HEK293 (cell line): ENCODE data around the gene BAIAP2.
A peak's percentile ranks its signal among the peaks of the same experiment; 100 is the strongest.

Source experiments
- CTCF ChIA-PET: fragments of 350-600 bp; formaldehyde crosslinking; extraction: SDS; loops from one replicate; lab custom pipeline; 2021; ENCODE audit warnings: antibody characterized with exemption; lab: Yijun Ruan, JAX
- POLR2A ChIA-PET: fragments of 300-600 bp; formaldehyde crosslinking; extraction: SDS; loops from one replicate; lab custom pipeline; 2020; ENCODE audit warnings: antibody characterized with exemption, inconsistent platforms; lab: Yijun Ruan, JAX
- H3K27ac ChIP-seq: fragments of 200-500 bp; sonication (Bioruptor generic); 2 replicates; pipeline ENCODE4 v1.5.1; 2014; ENCODE audit warnings: low read depth, low read length, control low read depth, inconsistent platforms; ENCODE audit errors: extremely low read depth
- H3K36me3 ChIP-seq, 2 experiments: fragments of 200-500 bp in 1 of 2; sonication (Bioruptor generic) in 1 of 2; 1 replicate in 1 of 2; 2 replicates in 1 of 2; pipeline ENCODE4 v1.5.1; 2014 to 2017; ENCODE audit warnings: inconsistent platforms in 2 of 2, low read length in 2 of 2; ENCODE audit not compliant: control insufficient read depth in 2 of 2, insufficient read depth in 1 of 2
- H3K4me1 ChIP-seq: fragments of 200-500 bp; sonication (Bioruptor generic); 2 replicates; pipeline ENCODE4 v1.5.1; 2014; ENCODE audit warnings: mild to moderate bottlenecking, low read length, inconsistent platforms; ENCODE audit not compliant: control insufficient read depth, insufficient read depth
- H3K4me3 ChIP-seq: 2 replicates; pipeline ENCODE4 v1.5.1; 2011; ENCODE audit warnings: low read depth, mild to moderate bottlenecking, control low read depth, low read length, moderate library complexity
- H3K9me3 ChIP-seq: fragments of 200-500 bp; sonication (Bioruptor generic); 2 replicates; pipeline ENCODE4 v1.5.1; 2014; ENCODE audit warnings: low read depth, low read length, inconsistent platforms; ENCODE audit not compliant: control insufficient read depth, insufficient read depth
- BCL11A ChIP-seq: fragments of 450-650 bp; formaldehyde crosslinking; IDR thresholded peaks from 2 replicates; pipeline ENCODE4 v1.5.1; 2016; ENCODE audit warnings: low read depth, missing biosample characterization, missing genetic modification characterization
- GLIS2 ChIP-seq: fragments of 450-650 bp; formaldehyde crosslinking; IDR thresholded peaks from 2 replicates; pipeline ENCODE4 v1.5.1; 2016; ENCODE audit warnings: missing biosample characterization, missing genetic modification characterization
- HOXD13 ChIP-seq: sonication (generic); formaldehyde crosslinking; IDR thresholded peaks from 2 replicates; pipeline ENCODE4 v1.8.0; 2022; ENCODE audit warnings: missing genetic modification reagents, borderline replicate concordance
- KLF7 ChIP-seq: fragments of 450-650 bp; formaldehyde crosslinking; IDR thresholded peaks from 2 replicates; pipeline ENCODE4 v1.5.1; 2016; ENCODE audit warnings: missing biosample characterization, missing genetic modification characterization, borderline replicate concordance
- RBAK ChIP-seq: fragments of 450-650 bp; formaldehyde crosslinking; IDR thresholded peaks from 2 replicates; pipeline ENCODE4 v1.5.1; 2016; ENCODE audit warnings: missing biosample characterization, missing genetic modification characterization
- SP3 ChIP-seq: fragments of 450-650 bp; formaldehyde crosslinking; IDR thresholded peaks from 2 replicates; pipeline ENCODE4 v1.5.1; 2016; ENCODE audit warnings: missing biosample characterization, missing genetic modification characterization
- TCF7L2 ChIP-seq: IDR thresholded peaks from 2 replicates; pipeline ENCODE4 v1.6.1; 2011; ENCODE audit warnings: low read depth, mild to moderate bottlenecking, inconsistent platforms, low read length, moderate library complexity, borderline replicate concordance
- ZBTB21 ChIP-seq: fragments of 450-650 bp; formaldehyde crosslinking; IDR thresholded peaks from 2 replicates; pipeline ENCODE4 v1.5.1; 2017; ENCODE audit warnings: missing biosample characterization, missing genetic modification characterization
- ZFP3 ChIP-seq: fragments of 450-650 bp; formaldehyde crosslinking; IDR thresholded peaks from 2 replicates; pipeline ENCODE4 v1.5.1; 2016; ENCODE audit warnings: low read depth, missing biosample characterization, missing genetic modification characterization
- ZNF138 ChIP-seq: fragments of 450-650 bp; formaldehyde crosslinking; IDR thresholded peaks from 2 replicates; pipeline ENCODE4 v1.5.1; 2016; ENCODE audit warnings: missing biosample characterization, missing genetic modification characterization, borderline replicate concordance
- ZNF175 ChIP-seq: fragments of 450-650 bp; formaldehyde crosslinking; IDR thresholded peaks from 2 replicates; pipeline ENCODE4 v1.5.1; 2016; ENCODE audit warnings: missing biosample characterization, missing genetic modification characterization
- ZNF18 ChIP-seq: fragments of 450-650 bp; formaldehyde crosslinking; IDR thresholded peaks from 2 replicates; pipeline ENCODE4 v1.5.1; 2016; ENCODE audit warnings: missing biosample characterization, missing genetic modification characterization
- ZNF202 ChIP-seq: fragments of 450-650 bp; formaldehyde crosslinking; IDR thresholded peaks from 2 replicates; pipeline ENCODE4 v1.5.1; 2016; ENCODE audit warnings: missing biosample characterization, missing genetic modification characterization, borderline replicate concordance
- ZNF248 ChIP-seq: fragments of 450-650 bp; formaldehyde crosslinking; IDR thresholded peaks from 2 replicates; pipeline ENCODE4 v1.5.1; 2017; ENCODE audit warnings: missing biosample characterization, missing genetic modification characterization
- ZNF530 ChIP-seq: fragments of 450-650 bp; formaldehyde crosslinking; IDR thresholded peaks from 2 replicates; pipeline ENCODE4 v1.5.1; 2016; ENCODE audit warnings: low read depth, missing biosample characterization, missing genetic modification characterization
- ZNF560 ChIP-seq: fragments of 450-650 bp; formaldehyde crosslinking; IDR thresholded peaks from 2 replicates; pipeline ENCODE4 v1.5.1; 2017; ENCODE audit warnings: missing biosample characterization, missing genetic modification characterization, borderline replicate concordance
- ZNF585B ChIP-seq: fragments of 450-650 bp; formaldehyde crosslinking; IDR thresholded peaks from 2 replicates; pipeline ENCODE4 v1.5.1; 2016; ENCODE audit warnings: missing biosample characterization, missing genetic modification characterization
- ZNF621 ChIP-seq: fragments of 450-650 bp; formaldehyde crosslinking; IDR thresholded peaks from 2 replicates; pipeline ENCODE4 v1.5.1; 2017; ENCODE audit warnings: missing biosample characterization, missing genetic modification characterization
- ZNF660 ChIP-seq: fragments of 450-650 bp; IDR thresholded peaks from 2 replicates; pipeline ENCODE4 v1.5.1; 2018; ENCODE audit warnings: missing biosample characterization, mild to moderate bottlenecking, missing genetic modification characterization
- ZNF76 ChIP-seq: fragments of 450-650 bp; formaldehyde crosslinking; IDR thresholded peaks from 2 replicates; pipeline ENCODE4; 2016; ENCODE audit warnings: low read depth, missing biosample characterization, missing genetic modification characterization, borderline replicate concordance
- ZNF768 ChIP-seq: fragments of 450-650 bp; formaldehyde crosslinking; IDR thresholded peaks from 2 replicates; pipeline ENCODE4 v1.5.1; 2018; ENCODE audit warnings: missing biosample characterization, mild to moderate bottlenecking, missing genetic modification characterization
- ZNF777 ChIP-seq: fragments of 450-650 bp; formaldehyde crosslinking; IDR thresholded peaks from 2 replicates; pipeline ENCODE4 v1.5.1; 2017; ENCODE audit warnings: missing biosample characterization, missing genetic modification characterization, borderline replicate concordance
- ZNF785 ChIP-seq: fragments of 450-650 bp; formaldehyde crosslinking; IDR thresholded peaks from 2 replicates; pipeline ENCODE4 v1.5.1; 2016; ENCODE audit warnings: missing biosample characterization, missing genetic modification characterization
- ZSCAN18 ChIP-seq: fragments of 450-650 bp; formaldehyde crosslinking; IDR thresholded peaks from 2 replicates; pipeline ENCODE4 v1.5.1; 2016; ENCODE audit warnings: missing biosample characterization, missing genetic modification characterization

The BAIAP2 gene

GRCh38 chr17:81160747-81161453 lies 125.9 kb downstream of the BAIAP2 start:
- CTCF ChIA-PET: no interaction called here
- Histone ChIP-seq H3K36me3 (no peaks in the 10 kb centered on the region), H3K27ac (0 out of 2 replicates have a peak overlapping the region, but pooled peaks have one; percentile 24), H3K9me3 (no peaks in the 10 kb centered on the region), H3K4me1 (peaks cover 2% of the 10 kb centered on the region; the same call in 1 of the 2 replicates), H3K4me3 (no peak overlapping the region)
- TF ChIP-seq KLF7 (tag by site-specific recombination): no peak
- no peak for TF ChIP-seq ZSCAN18
- no peak for TF ChIP-seq ZNF530 (tag by site-specific recombination)
- no peak for TF ChIP-seq HOXD13 (CRISPR knock-in tag)
- TF ChIP-seq BCL11A (tag by site-specific recombination): no peak
- TF ChIP-seq ZNF785 (tag by site-specific recombination): no peak
- TF ChIP-seq SP3 (tag by site-specific recombination): no peak
- TF ChIP-seq ZNF76 (tag by site-specific recombination): no peak
- TF ChIP-seq ZBTB21: no peak
- TF ChIP-seq ZNF248 (tag by site-specific recombination): no peak
- no peak for TF ChIP-seq GLIS2 (tag by site-specific recombination)
- no peak for TF ChIP-seq ZFP3 (tag by site-specific recombination)
- no peak for TF ChIP-seq RBAK (tag by site-specific recombination)
- TF ChIP-seq ZNF621: no peak
- no peak for TF ChIP-seq ZNF18 (tag by site-specific recombination)
- no peak for TF ChIP-seq ZNF768
- POLR2A ChIA-PET: no interaction called here

- CTCF ChIA-PET: no interaction called here
- peaks cover 2% of the 10 kb centered on the region; the same call in 1 of the 2 replicates for H3K4me1 ChIP-seq
- no peaks in the 10 kb centered on the region for H3K36me3 ChIP-seq
- TF ChIP-seq ZNF202 (no peak), ZNF777 (no peak), ZNF768 (0 out of 2 replicates have a peak, but pooled peaks have one; percentile 44)
- TF ChIP-seq, all 188 proteins: peak for 1
- no peak overlapping the region for H3K4me3 ChIP-seq
- H3K9me3 ChIP-seq: no peaks in the 10 kb centered on the region
- no peak overlapping the region for H3K27ac ChIP-seq
- POLR2A ChIA-PET: no interaction called here
Observed at GRCh38 chr17:81161536-81161935, 126.6 kb downstream of the BAIAP2 start.

- TF ChIP-seq ZNF560 (no peak), ZNF660 (tag by site-specific recombination) (no peak), ZNF138 (tag by site-specific recombination) (no peak), ZNF585B (no peak), TCF7L2 (no peak), ZNF175 (tag by site-specific recombination) (no peak), ZNF777 (no peak)
- Histone ChIP-seq H3K9me3 (no peaks in the 10 kb centered on the region), H3K27ac (no peak overlapping the region), H3K4me1 (peaks cover 2% of the 10 kb centered on the region; the same call in 1 of the 2 replicates), H3K36me3 (no peaks in the 10 kb centered on the region), H3K4me3 (no peak overlapping the region)
- POLR2A ChIA-PET: interaction anchor here (0.6 kb wide), 1 partner anchor 59 kb away, joined by 3 read pairs; no protein-coding TSS in a partner anchor
- CTCF ChIA-PET: no interaction called here
Observed at GRCh38 chr17:81161972-81162371, 127.0 kb downstream of the BAIAP2 start.
